ENCODE data around the gene KIAA1549.
"Not testable (repeated sequence)": the region's sequence is repeated elsewhere in the genome, so short reads cannot be mapped to it uniquely, and the experiment has no call there.

The KIAA1549 gene

DNA sequence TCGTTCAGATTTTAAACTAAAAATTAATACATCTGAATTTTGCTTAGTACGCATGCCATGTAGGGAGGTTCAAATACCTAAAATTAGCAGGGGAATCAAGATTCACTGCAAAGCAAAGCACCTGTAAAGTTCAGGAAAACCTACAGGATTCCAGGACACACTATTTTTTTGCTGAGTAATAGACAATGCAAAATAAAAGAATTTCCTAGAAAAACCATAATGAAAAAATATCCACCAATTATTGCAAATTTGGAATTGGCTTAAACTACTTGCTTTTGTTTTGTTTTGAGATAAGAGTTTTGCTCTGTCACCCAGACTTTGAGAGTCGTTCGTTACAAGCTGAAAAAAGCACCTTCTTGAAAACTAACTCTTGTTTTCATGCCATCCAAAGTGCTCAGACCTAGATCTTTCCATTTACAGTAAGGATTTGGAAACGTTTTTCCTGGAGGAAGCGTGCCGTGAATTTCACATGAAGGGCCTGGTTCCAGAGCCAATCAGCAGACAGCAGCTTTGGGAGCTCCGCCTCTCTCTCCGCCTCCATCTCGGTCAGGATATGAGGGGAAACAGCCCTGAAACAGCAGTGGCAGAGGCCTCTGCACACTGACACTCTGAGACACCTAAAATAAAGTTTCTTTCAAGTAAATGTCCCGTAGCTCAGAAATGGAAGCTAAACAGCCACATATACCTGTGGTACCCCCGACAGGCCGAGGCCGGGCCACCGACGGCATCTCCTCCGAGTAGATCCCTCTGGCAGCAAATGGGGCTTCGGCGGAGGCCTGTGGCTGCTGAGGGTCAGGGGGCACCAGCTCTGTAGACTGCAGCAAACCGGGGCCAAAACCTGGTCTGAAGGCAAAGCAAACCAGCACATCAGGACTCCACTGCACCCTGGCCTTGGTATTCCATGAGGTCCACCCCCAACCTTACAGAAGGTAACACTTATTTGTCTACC lies 137.3 kb downstream of the KIAA1549 start:
- ATAC-seq: no peak

DNA sequence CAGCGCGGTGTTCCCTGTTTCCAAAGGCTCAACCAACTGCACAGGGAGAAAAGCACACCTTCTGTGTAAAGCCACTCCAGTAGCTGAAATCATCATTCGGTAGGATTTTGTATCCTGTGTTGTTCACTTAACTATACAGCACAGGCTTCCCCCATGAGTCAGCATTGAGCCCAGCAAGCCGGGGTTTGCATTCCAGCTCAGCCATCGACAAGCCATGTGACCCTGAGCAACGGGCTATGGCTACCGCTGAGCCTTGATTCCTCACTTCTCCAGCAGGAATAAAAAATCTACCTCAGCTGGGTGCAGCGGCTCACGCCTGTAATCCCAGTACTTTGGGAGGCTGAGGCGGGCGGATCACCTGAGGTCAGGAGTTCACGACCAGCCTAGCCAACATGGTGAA lies 139.1 kb downstream of the KIAA1549 start:
- ATAC-seq: no peak

DNA sequence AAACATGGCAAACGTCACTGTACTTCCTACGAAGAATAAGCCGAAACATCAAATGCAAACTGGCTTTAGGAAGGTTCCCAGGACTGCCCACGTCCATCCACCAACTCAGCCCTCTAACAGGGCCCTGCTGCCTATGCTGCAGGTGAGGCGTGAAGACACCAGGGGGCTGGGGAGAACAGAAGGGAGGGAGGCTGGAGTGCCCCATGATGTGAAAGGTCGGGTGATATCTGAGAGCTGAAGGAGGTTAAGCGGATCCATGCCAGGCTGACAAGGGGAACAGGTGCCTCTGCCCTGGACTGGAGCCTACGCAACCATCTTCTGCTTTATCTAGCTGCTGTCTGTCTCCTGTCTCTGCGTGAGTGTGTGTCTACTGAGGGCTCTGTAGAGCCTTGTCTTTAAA lies 143.0 kb downstream of the KIAA1549 start:
- no peak for ATAC-seq

DNA sequence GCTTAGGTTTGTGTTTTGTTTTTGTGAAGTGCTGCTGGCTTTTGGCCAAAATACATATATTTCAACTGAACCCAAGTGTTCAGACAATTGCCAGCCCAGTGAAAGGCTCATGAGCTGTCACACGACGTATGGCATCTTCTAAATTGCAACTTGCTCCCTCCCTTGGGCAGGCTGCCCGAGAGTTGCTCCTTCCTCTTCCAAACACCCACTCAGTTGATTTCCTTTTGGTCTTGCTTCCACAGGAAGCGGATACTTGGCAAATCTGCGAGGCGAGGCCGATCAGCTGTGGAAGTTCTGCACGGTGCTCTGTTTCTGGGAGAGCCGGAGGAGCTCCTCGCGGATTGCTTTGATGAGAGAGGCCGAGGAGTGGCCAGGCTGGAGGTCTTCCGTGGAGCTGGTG lies 143.6 kb downstream of the KIAA1549 start:
- ATAC-seq: no peak

DNA sequence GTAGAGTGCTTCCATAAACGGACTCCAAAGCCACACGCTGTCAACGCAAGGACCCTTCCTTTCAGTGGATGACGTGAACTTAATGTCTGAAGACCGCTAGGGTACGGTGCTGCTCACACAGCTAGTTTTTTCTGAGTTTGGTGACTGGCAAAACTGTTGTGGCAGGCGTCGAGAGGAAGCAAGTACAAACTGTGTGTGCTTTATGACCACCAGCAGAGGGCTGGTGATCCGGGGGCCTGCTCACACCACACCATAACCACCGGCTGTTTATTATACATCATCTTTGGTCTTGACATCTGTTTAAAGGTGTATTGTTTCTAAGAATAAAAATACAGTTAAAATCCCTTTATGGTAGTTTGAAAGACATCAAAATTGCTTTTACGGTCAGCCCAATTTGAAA lies 146.1 kb downstream of the KIAA1549 start:
- ATAC-seq: no peak

DNA sequence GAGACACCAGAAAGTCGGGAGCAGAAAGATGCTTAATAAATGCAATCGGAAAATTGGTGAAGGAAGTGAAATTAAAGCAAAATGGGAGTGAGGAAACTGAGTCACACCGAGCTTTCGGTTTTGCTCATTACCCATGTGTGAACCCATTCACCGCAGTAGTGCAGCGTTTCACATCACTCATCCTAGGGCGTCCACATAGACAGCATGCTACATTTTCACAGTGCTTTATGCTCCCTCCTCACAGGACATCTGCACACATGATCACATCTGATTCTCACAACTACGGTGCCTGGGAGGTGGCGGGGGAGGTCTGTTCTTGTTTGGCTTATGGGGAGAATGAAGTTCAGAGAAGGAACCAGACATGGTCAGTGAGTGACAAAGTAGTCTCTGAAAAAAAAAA lies 146.6 kb downstream of the KIAA1549 start:
- ATAC-seq: no peak

DNA sequence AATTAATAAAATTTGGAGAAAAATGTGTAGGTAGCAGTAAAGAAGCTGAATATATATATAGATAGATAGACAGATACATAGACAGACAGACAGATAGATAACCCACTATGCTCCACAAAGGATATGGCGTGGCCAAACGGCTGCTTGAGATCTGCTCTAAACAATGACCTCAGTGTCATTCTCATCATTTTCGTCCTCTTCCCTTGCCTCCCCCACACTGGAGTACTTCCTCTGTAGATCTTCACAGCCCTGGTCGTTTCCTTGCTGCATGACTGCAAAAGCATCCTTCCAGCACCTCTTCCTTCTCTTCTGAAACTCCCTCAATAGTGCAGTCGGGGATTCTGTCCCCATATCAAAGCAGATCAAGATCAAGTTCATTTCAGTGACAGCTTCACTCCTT lies 147.6 kb downstream of the KIAA1549 start:
- ATAC-seq: no peak

DNA sequence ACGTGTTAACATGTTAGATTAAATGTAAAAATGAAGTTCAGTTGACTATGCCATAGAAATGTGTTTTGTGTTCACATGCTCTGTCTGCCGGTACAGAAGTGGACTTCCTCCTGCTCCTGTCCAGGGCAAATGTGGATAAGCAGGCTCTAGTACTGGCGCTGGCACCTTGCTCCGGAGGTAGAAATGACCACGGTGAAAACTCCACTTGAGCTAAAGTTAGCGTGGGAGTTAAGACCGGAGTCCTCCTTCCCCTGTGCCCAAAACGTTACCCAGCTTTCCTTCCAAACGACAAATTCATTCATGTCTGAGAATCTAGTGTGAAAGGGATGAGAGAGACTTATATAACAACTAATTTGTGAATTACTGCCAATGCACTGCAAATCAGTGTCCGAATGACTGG lies 148.2 kb downstream of the KIAA1549 start:
- no peak for ATAC-seq

DNA sequence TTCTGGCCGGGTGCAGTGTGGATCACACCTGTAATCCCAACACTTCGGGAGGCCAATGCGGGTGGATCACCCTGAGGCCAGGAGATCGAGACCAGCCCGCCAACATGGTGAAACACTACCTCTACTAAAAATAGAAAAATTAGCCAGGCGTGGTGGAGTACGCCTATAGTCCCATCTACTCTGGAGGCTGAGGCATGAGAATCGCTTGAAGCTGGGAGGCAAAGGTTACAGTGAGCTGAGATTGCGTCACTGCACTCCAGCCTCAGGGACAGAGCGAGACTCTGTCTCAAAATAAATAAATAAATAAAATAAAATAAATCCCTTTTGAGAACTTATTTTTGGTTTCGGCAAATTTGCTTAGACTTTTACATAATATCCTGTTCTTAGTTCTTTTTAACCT lies 151.9 kb downstream of the KIAA1549 start:
- ATAC-seq: no peak

DNA sequence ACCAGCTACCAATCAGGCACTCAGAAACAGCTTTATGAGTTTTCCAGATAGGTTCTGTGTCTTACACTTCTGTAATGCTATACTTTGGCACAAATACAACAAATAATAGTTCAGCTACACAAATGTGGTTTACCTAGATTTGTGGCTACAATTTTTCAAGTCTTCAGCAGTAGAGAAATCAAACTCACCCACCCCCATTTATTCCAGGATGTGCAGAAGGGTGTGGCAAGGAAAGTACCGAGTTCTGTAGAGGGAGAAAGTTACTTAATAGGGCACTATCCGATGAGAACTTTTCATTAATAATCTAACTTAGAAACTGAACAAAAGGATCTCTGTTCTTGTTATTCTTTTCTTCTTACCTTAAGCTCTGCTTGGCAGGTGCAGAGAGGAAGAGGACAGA lies 152.9 kb downstream of the KIAA1549 start:
- ATAC-seq: no peak

DNA sequence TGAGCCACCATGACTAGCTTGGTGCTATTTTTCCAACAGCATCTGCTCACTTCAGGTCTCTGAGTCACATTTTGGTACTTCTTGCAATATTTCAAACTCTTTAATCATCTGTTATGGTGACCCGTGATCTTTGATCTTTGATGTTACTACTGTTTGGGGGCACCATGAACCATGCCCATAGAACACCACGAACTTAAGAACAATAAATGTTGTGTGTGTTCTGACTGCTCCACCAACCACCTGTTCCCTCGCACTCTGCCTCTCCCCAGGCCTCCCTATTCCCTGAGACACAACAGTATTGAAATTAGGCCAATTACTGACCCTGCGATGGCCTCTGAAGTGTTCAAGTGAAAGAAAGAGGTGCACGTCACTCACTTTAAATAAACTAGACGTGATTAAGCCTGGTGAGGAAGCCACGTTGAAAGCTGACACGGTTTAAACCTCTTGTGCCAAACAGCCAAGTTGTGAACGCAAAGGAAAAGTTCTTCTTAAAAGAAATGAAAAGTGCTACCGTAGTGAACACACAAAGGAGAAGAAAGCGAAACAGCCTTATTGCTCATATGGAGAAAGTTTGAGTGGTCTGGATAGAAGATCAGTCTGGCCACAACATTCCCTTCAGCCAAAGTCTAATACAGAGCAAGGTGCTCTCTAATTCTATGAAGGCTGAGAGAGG lies 156.0 kb downstream of the KIAA1549 start:
- no peak for ATAC-seq

DNA sequence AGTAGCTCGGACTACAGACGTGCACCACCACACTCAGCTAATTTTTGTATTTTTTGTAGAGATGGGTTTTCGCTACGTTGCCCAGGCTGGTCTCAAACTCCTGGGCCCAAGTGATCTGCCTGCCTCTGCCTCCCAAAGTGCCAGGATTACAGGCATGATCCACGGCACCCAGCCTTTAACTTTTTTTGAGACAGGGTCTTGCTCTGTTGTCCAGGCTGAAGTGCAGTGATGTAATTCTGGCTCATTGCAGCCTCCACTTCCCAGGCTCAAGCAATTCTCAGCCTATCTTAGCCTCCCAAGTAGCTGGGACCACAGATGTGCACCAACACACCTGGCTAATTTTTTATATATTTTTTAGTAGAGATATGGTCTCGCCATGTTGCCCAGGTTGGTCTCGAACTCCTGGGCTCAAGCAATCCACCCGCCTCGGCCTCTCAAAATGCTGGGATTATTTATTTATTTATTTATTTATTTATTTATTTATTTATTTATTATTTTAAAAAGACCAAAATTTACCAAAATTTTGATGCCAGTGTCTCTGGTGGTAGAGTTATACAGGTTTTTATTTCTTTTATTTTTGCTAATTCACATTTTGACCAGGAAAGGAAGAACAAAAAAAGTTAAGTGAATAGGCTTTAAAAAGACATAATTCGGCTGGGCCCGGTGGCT lies 158.2 kb downstream of the KIAA1549 start:
- no peak for ATAC-seq

DNA sequence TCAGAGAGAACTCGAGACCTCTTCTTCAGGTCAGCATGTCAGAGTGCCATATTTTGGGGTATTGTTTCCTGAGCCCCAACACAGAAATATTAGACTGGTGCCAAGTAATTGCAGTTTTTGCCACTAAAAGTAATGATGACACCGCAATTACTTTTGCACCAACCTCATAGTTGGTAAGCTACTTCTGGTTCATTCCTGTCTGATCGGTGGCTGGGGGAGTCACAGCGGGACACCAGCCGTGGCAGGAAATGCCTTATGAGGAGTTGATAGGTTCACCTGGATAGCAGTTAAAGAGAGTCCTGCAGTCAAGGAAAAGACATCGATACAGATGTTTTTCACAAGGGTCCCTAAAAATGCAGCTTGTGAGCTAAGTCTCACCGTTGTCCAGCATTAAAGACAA lies 159.3 kb downstream of the KIAA1549 start:
- ATAC-seq: no peak

DNA sequence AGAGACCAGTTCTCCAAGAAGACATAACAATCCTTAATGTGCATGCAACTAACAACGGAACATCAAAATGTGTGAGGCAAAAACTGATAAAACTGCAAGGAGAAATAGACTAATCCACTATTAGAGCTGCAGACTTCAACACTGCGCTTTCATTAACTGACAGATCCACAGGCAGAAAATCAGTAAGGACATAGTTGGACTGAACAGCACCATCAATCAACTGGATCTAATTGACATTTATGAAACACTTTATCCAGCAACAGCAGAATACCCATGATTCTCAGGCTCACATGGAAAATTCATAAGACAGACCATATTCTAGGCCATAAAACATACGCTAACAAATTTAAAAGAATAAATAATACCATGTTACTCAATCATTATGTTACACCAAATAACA lies 161.6 kb downstream of the KIAA1549 start:
- no peak for ATAC-seq

DNA sequence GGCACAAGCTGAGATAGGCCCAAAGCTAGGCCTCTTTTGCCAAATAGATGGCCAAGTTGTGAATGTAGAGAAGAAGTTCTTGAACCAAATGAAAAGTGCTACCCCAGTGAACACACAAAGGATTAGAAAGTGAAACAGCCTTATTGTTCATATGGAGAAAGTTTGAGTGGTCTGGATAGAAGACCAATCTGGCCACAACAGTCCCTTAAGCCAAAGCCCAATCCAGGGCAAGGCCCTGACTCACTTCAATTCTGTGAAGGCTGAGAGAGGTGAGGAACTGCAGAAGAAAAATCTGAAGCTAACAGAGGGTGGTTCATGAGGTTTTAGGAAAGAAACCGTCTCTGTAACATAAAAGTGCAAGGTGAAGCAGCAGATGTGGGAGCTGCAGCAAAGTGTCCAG lies 164.5 kb downstream of the KIAA1549 start:
- no peak for ATAC-seq

DNA sequence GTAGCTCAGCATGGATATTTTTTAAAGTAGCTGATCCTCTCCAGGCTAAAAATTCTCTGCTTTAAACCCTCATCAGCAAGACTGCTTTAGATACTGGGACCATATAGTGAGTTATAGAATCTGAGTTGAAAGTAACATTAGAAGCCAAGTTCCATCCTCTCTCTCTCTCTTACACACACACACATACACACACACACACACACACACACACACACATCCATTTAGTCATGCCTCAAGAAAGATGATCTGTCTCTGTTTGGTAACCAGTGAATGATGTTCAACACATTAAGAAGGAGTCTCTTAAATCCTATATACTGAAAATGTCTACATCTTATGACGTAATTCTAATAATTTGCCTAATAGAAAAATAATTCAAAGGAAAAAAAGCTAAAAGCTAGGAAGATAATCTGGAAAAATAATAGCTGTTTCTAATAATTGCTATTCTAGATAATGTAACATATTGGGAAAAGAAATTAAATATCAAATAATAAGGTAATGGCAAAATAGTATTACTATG lies 166.3 kb downstream of the KIAA1549 start:
- no peak for ATAC-seq

DNA sequence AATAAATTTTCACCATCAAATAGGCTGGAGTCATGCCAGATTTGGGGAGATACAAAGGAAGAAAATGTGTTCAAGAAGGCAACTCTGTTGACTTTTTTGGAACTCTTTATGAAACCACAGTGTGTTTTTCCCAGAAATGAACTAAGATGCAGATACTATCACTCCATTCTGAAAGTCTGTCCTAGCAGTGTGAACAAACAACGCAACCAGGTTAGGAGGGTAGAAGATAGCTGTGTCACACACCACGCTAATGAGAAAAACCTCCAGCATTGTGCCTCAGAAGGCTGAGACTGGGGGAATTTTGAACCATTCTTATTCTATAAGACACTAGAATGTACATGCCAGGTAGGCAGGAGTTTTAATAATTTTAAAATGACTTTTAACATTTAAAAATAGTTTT lies 167.2 kb downstream of the KIAA1549 start:
- no peak for ATAC-seq

DNA sequence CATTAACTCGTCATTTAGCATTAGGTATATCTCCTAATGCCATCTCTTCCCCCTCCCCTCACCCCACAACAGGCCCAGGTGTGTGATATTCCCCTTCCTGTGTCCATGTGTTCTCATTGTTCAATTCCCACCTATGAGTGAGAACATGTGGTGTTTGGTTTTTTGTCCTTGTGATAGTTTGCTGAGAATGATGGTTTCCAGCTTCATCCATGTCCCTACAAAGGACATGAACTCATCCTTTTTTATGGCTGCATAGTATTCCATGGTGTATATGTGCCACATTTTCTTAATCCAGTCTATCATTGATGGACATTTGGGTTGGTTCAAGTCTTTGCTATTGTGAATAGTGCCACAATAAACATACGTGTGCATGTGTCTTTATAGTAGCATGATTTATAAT lies 169.9 kb downstream of the KIAA1549 start:
- not testable (repeated sequence) for ATAC-seq

DNA sequence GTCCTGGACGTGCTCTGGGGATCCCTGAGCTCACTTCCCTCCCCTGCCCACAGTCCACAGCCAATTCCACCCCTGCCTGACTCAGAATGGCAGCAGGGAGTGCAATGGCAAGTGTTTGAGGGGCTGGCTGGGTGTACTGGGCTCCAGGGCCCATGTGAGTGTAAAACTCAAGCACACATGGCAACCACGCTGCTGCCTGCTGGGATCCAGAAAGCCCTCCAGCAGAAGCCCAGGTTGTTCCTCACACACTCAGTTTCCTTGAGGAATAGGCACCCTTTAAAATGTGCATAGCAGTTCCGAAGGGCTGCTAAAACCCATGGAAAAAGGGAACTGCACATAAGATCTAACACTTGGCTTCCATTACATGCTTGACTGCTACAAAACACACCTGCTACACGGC lies 171.8 kb downstream of the KIAA1549 start:
- ATAC-seq: no peak

DNA sequence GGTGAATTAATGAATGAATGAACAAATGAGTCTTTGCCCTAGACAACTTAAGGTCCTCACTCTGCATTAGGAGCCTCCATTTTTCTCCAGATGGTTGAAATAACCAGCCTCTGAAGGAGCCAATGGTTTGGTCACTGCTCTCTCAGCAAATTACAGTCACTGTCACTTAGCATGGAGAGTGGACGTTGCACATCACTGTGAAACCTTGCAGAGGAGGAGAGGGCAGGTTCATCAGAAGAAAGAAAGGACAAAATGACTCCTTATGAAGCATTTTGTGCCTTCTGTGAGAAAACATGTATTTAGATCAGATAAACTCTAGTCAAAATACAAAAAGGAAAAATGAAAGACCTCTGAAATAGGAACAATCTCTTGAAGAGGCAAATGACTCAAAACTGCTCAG lies 176.6 kb downstream of the KIAA1549 start:
- no peak for ATAC-seq

DNA sequence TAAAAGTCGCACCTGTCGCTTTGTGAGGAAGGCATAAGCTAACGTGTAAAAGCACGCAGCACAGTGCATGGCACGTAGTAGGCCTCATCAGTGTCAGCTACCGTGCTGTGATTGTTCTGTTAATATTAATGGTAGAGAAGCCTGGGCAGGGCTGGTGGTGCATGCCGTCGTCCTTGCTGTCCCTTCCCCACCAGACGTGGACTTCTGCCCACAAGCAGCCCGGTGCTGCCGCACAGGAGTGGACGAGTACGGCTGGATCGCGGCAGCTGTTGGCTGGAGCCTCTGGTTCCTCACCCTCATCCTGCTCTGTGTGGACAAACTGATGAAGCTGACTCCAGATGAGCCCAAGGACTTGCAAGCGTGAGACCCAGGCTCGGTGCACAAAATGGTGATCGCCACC lies 178.5 kb downstream of the KIAA1549 start:
- no peak for ATAC-seq

DNA sequence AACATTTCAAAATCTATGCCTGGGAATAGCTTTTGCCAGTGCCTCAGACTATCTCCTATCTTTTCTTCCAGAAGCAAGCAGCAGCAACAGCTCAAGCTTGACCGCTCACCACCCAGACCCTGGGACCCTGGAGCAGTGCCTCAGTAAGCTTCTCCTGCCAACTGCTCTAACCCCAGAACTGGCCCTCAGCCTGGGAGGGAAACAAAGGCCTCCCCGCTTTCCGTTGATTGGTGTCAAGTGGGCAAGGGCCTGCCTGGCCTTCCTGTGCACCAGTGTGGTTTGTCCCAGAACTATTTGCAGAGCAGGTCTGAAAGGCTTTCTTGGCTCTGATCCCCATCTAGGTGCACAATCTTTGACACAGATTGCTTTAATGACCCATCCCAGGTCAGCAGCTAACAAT lies 179.9 kb downstream of the KIAA1549 start:
- no peak for ATAC-seq

DNA sequence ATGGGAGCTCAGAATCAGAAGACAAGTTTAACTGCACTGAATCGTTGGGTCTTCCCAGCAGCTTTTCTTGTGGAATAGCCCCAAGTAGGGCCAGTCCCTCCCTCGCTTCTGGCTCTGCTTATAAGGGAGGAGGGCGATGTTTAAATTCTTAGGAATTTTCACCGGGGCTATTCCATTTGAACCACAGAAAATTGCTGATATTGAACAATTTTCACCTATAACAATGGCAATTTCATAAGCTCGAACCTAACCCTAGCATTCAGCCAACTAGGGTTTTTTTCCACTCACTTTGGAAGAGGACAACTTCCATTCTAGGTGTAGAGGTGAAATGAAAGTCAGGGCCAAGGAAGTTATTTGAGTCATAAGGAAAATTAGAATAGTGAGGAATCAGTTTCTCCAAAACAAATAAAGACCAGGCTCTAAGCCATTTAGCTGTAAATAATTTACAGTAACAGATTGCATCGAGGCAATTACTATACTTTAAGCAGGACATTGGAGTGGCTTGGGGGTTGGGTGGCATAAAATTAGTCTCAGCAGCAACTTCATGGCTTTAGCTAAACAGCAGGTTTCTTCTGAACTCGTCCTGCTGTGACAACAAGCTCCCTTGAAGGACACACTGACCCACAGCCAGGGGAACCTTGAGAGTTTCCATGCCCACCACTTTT lies 181.7 kb downstream of the KIAA1549 start:
- no peak for ATAC-seq
